Activated T-helper 1 cell treated with anti-CD3 and anti-CD28 coated beads, Interleukin-12 subunit alpha, Interleukin-12 subunit beta, Interleukin-2, Interleukin-4 antibody, amounts not matched to agents 30 ng/mL and 10 ng/mL and 1 ng/mL, durations not matched to agents 14 hours and 24 hours and 36 hours (primary cell): ENCODE results near the gene ITPKA. TPM values are rescaled to one million over a fixed set of nuclear protein-coding genes. Genes with fewer than 3 reads are reported as not detected.

Experiments used
- DNase-seq: peaks from one replicate; pipeline ENCODE4 v3.0.0; 2021; ENCODE audit warnings: low spot score
- H3K27ac Mint-ChIP-seq: one replicate; pipeline ENCODE4 v1.8.0; 2021; ENCODE audit warnings: mild to moderate bottlenecking, mixed read lengths
- H3K27me3 Mint-ChIP-seq: one replicate; pipeline ENCODE4 v1.8.0; 2022; ENCODE audit warnings: mild to moderate bottlenecking, moderate library complexity, mixed read lengths; ENCODE audit not compliant: insufficient read depth
- H3K36me3 Mint-ChIP-seq: one replicate; pipeline ENCODE4 v1.8.0; 2021; ENCODE audit warnings: low read depth, mixed read lengths
- H3K4me1 Mint-ChIP-seq: one replicate; pipeline ENCODE4 v1.8.0; 2021; ENCODE audit warnings: low read depth, mixed read lengths
- H3K4me3 Mint-ChIP-seq: one replicate; pipeline ENCODE4 v1.8.0; 2021; ENCODE audit warnings: mild to moderate bottlenecking, moderate library complexity, mixed read lengths
- H3K9me3 Mint-ChIP-seq: one replicate; pipeline ENCODE4 v1.8.0; 2021; ENCODE audit warnings: mixed read lengths
- intact Hi-C: fragments of 100-400 bp; cut with micrococcal nuclease; formaldehyde crosslinking; loops from one replicate; pipeline ENCODE4 v1.15.1; 2024
- total RNA-seq: library from RNA; stranded (reverse); gene quantifications from 2 replicates; pipeline ENCODE4 v1.2.3, GENCODE V29; 2022

The ITPKA gene
- total RNA-seq, 1 donor from 2014 or later, result 3.1 TPM

GRCh38 chr15:41493902-41494189 lies 172 bp downstream of the ITPKA start:
- Mint-ChIP-seq H3K9me3 (peaks cover 4% of the 10 kb centered on the region), H3K4me1 (peaks cover 38% of the 10 kb centered on the region), H3K36me3 (peaks cover 4% of the 10 kb centered on the region), H3K4me3 (no peak overlapping the region), H3K27ac (no peak overlapping the region), H3K27me3 (peaks cover 20% of the 10 kb centered on the region)
- no peak for DNase-seq
- intact Hi-C loops, result loop anchor here (1.0 to 10.0 kb wide), 14 partner anchors 8 to 569 kb away; partner anchors contain the start of genes DLL4, EHD4, INO80 and JMJD7

- Mint-ChIP-seq H3K4me1 (peaks cover 36% of the 10 kb centered on the region), H3K9me3 (peaks cover 4% of the 10 kb centered on the region), H3K4me3 (peak overlapping the region; percentile 60), H3K27ac (peak overlapping the region; percentile 12), H3K27me3 (peaks cover 26% of the 10 kb centered on the region), H3K36me3 (peaks cover 4% of the 10 kb centered on the region)
- intact Hi-C loops, result loop anchor here (5.0 to 10.0 kb wide), 11 partner anchors 63 to 570 kb away; partner anchors contain the start of genes DLL4, EHD4, INO80 and JMJD7
- no peak for DNase-seq
These were observed 682 bp downstream of the ITPKA start for GRCh38 chr15:41494190-41494921.

GRCh38 chr15:41494922-41495735 lies 1.5 kb downstream of the ITPKA start:
- Mint-ChIP-seq H3K4me1 (peaks cover 33% of the 10 kb centered on the region), H3K36me3 (peaks cover 4% of the 10 kb centered on the region), H3K27ac (peak overlapping the region; percentile 34), H3K9me3 (peaks cover 3% of the 10 kb centered on the region), H3K4me3 (peak overlapping the region; percentile 57), H3K27me3 (peaks cover 32% of the 10 kb centered on the region)
- intact Hi-C loops, result loop anchor here (5.0 to 10.0 kb wide), 11 partner anchors 62 to 570 kb away; partner anchors contain the start of genes DLL4, EHD4, INO80 and JMJD7
- no peak for DNase-seq

DNA sequence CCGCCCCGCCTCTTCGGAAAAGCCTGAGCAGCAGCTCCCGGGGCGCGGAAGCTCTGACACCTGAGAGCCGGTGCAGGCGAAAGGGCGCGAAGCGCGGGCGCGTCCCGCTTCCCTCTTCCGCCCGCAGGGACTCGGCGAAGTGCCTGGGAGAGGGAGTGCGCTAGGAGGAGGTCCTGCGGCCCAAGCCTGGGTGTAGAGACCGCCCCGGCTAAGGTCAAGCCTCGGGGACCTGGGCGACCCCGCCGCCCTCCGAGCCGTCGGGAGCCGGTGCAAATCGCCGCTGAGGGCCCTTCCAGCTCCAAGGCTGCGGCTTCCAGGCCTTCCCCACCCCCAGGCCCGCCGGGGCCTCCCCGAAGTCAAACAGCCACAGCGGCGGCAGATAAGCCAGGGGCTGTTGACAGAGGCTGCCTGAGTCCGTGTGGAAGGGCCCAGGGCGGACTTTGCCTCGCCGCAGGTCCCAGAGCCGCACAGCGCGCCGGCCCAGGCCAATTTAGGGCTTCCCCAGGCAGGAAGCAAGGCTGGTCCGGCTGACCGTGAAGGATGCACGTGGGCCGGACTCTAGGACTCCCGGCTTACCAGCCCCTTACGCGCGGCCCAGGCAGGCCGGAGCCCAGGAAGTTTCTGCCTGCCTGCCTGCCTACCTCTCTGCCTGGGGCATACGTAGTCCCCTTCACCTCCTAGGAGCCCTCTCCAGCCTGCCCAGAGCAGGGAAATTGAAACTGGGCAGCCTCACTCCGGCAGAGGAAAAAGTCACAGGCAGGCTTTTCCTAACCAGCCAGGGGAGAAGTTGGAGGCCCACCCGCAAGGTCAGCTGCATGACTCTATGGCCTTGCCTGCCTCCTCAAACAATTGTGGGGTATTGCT lies 2.3 kb downstream of the ITPKA start:
- Mint-ChIP-seq H3K4me3 (peak overlapping the region; percentile 57), H3K27ac (no peak overlapping the region), H3K4me1 (peaks cover 28% of the 10 kb centered on the region), H3K27me3 (peaks cover 40% of the 10 kb centered on the region), H3K36me3 (peaks cover 2% of the 10 kb centered on the region), H3K9me3 (no peaks in the 10 kb centered on the region)
- intact Hi-C loops, result loop anchor here (2.0 to 10.0 kb wide), 5 partner anchors 17 to 571 kb away; partner anchors contain the start of genes DLL4, EHD4 and LTK
- no peak for DNase-seq

GRCh38 chr15:41498657-41499056 lies 5.0 kb downstream of the ITPKA start:
- H3K27me3 Mint-ChIP-seq, result peaks cover 63% of the 10 kb centered on the region
- no peak for DNase-seq
- H3K9me3 Mint-ChIP-seq, result no peaks in the 10 kb centered on the region
- intact Hi-C loops, result loop anchor here (10.0 kb wide), 4 partner anchors 196 to 574 kb away; partner anchors contain the start of genes DLL4 and EHD4
- H3K36me3 Mint-ChIP-seq, result peaks cover 3% of the 10 kb centered on the region
- H3K27ac Mint-ChIP-seq, result no peak overlapping the region
- no peak overlapping the region for H3K4me3 Mint-ChIP-seq
- peaks cover 17% of the 10 kb centered on the region for H3K4me1 Mint-ChIP-seq

DNA sequence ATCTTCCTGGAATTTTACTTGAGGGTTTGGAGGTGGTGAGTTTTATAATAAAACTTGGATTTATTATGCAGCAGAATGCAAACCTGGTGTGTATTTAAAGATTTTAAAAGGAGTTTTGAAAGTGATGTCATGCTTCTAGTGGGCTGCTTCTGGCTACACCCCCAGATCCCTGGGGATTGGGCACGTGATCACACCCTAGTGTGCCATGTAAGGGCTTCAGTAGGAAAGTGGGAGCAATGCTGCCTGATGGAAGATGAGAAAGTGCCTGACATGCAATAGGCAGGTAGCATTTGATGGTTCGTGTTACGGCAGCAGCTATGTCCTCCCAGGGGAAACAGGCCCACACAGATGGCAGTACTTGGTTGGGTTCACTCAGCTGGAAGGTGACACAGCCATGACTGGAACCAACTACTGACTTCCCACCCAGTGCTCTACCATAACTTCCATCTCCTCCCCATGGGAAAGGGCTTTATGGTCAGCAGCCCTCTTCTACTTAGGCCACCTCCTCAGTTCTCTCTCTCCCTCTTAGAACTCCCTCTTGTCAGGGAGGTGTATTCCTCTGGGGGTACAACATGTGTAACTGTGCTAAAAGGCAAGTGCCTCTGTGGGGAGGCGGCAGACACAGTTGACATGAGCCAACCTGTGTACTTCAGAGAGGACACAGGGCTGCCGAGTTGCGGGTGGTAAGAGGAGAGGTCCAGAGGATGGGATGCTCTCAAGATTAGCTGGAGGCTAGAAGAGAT lies 5.6 kb downstream of the ITPKA start:
- peaks cover 3% of the 10 kb centered on the region for H3K36me3 Mint-ChIP-seq
- H3K27me3 Mint-ChIP-seq, result peaks cover 65% of the 10 kb centered on the region
- H3K4me1 Mint-ChIP-seq, result peaks cover 17% of the 10 kb centered on the region
- no peaks in the 10 kb centered on the region for H3K9me3 Mint-ChIP-seq
- DNase-seq, result no peak
- intact Hi-C loops, result loop anchor here (10.0 kb wide), 4 partner anchors 196 to 574 kb away; partner anchors contain the start of genes DLL4 and EHD4
- no peak overlapping the region for H3K27ac Mint-ChIP-seq
- H3K4me3 Mint-ChIP-seq, result no peak overlapping the region

GRCh38 chr15:41501191-41501917 lies 7.7 kb downstream of the ITPKA start:
- Mint-ChIP-seq H3K36me3 (peaks cover 3% of the 10 kb centered on the region), H3K4me3 (peak overlapping the region; percentile 65), H3K9me3 (no peaks in the 10 kb centered on the region), H3K27me3 (peaks cover 68% of the 10 kb centered on the region), H3K27ac (no peak overlapping the region), H3K4me1 (peaks cover 17% of the 10 kb centered on the region)
- peak; percentile 26 for DNase-seq
- intact Hi-C loops, result no loop called here

GRCh38 chr15:41501931-41502794 lies 8.5 kb downstream of the ITPKA start:
- H3K27me3 Mint-ChIP-seq, result peaks cover 63% of the 10 kb centered on the region
- H3K4me3 Mint-ChIP-seq, result peak overlapping the region; percentile 46
- peaks cover 3% of the 10 kb centered on the region for H3K36me3 Mint-ChIP-seq
- intact Hi-C loops, result loop anchor here (1.0 to 2.0 kb wide), 2 partner anchors 9 to 19 kb away; partner anchors contain the start of gene ITPKA
- no peaks in the 10 kb centered on the region for H3K9me3 Mint-ChIP-seq
- peaks cover 17% of the 10 kb centered on the region for H3K4me1 Mint-ChIP-seq
- DNase-seq, result no peak
- no peak overlapping the region for H3K27ac Mint-ChIP-seq

DNA sequence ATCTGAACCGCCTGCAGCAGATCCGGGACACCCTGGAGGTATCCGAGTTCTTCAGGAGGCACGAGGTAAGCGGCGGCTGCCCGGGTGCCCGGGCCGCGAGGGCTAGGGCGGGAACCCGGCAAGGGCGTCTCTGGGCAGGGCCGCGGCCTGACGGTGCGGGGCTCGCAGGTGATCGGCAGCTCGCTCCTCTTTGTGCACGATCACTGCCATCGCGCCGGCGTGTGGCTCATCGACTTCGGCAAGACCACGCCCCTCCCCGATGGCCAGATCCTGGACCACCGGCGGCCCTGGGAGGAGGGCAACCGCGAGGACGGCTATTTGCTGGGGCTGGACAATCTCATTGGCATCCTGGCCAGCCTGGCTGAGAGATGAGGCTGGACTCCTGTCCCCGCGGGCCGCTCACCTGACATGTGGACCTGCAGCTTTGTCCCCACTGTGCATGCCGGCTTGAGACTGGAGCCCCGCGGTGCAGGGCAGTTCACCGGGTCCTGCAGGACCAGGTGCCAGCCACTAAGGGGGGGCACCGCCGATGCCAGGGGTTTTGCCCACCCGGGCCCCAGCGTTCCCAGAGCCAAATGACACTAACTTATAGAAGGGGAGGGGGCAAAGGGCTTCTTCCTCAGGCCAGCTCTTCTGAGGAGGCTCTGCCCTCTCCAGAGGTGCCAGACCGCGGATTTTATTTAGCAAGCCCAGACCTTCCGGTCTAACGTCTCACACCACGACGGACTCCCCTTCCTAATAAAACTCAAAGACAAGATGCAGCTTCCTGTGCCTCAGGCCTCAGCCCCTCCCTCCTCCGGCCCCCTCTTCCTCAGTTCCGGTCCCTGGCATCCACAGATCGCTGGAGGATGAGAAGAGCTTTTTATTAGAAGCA lies 9.4 kb downstream of the ITPKA start:
- Mint-ChIP-seq H3K36me3 (peaks cover 3% of the 10 kb centered on the region), H3K27me3 (peaks cover 60% of the 10 kb centered on the region), H3K27ac (no peak overlapping the region), H3K4me1 (peaks cover 17% of the 10 kb centered on the region), H3K9me3 (no peaks in the 10 kb centered on the region), H3K4me3 (peak overlapping the region; percentile 59)
- DNase-seq, result no peak
- intact Hi-C loops, result loop anchor here (1.0 to 2.0 kb wide), 2 partner anchors 10 to 20 kb away; partner anchors contain the start of gene ITPKA

DNA sequence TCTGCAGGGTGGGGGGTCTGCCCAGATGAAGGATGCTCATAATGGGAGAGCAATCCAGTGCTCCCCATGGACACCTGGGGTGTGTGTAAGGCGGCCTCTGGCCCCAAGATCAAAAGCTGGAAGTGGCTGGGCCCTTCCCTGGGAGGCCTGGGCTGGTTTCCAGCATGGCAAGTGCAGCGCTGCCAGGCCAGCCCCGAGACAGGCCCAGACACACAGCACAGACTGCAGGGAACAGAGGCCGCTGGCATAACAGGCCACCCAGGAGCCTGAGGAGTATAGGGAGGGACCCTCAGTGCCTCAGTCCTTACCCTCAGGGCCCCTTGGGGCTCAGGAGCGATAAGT lies 10.0 kb downstream of the ITPKA start:
- H3K4me1 Mint-ChIP-seq, result peaks cover 14% of the 10 kb centered on the region
- peaks cover 55% of the 10 kb centered on the region for H3K27me3 Mint-ChIP-seq
- DNase-seq, result no peak
- no peaks in the 10 kb centered on the region for H3K9me3 Mint-ChIP-seq
- intact Hi-C loops, result loop anchor here (2.0 kb wide), 1 partner anchor 21 kb away; no protein-coding TSS in a partner anchor
- H3K4me3 Mint-ChIP-seq, result peak overlapping the region; percentile 59
- no peak overlapping the region for H3K27ac Mint-ChIP-seq
- H3K36me3 Mint-ChIP-seq, result peaks cover 3% of the 10 kb centered on the region
